Measurements from ENCODE around the gene DOK4.
"Not testable (repeated sequence)": the region's sequence is repeated elsewhere in the genome, so short reads cannot be mapped to it uniquely, and the experiment has no call there.

DOK4 gene

DNA sequence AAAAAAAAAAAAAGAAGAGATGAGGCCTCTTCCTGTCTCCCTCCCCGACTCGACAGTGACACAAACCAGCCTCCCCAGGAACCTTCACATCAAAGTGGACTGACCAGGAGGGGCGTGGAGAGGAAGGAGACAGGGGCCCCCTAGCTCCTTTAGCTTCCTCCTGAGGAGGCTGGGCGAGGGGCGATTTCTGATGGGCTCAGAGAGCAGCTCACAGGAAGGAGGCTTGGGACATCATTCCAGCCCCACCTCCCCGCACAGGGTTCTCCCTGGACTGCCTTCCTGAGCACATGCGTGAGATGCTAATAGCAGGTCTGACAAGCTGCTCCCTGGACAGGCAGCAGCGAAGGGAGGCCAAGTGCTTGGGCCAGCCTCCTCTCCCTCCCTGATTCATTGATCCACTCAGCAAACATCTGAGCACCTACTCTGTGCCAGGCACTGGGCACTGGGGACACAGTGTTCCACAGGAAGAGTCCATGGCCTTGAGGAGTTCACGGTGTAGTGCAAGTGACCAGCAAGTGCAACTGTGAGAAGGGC is 14.4 kb upstream of the DOK4 start:
- no peak for DNase-seq

GRCh38 chr16:57499941-57500340 is 13.6 kb upstream of the DOK4 start:
- not testable (repeated sequence) for DNase-seq

GRCh38 chr16:57498031-57498430 is 11.7 kb upstream of the DOK4 start:
- DNase-seq: no peak

DNA sequence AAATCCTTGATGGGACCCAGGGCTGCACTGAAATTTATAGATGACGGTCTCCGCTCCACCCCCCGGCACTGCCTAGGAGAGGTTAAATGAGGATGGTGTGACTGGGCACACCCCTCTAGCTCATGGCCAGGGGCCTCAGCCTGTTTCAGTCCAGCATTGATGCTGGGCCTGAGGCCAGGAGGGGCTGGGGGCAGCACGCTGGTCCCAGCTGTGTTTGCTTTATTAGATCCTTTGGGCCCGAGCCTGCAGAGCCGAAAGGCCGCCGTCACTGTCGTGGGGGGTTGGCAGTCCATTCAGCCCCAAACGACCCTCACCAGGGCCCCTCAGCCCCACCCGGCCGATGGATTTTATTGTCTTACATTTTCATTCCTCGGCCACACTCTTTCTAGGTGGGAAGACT is 10.8 kb upstream of the DOK4 start:
- no peak for DNase-seq

GRCh38 chr16:57493767-57494166 is 7.5 kb upstream of the DOK4 start:
- DNase-seq: no peak

DNA sequence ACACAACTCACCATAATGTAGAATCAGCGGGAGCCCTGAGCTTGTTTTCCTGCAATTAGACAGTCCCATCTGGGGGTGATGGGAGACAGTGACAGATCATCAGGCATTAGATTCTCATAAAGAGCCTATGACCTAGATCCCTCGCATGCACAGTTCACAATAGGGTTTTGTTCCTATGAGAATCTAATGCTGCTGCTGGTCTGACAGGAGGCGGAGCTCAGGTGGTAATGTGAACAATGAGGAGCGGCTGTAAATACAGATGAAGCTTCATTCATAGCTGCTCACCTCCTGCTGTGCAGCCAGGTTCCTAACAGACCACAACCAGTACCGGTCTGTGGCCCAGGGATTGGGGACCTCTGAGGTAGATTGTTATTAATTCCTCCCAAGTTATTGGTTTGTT is 2.9 kb upstream of the DOK4 start:
- DNase-seq: no peak

DNA sequence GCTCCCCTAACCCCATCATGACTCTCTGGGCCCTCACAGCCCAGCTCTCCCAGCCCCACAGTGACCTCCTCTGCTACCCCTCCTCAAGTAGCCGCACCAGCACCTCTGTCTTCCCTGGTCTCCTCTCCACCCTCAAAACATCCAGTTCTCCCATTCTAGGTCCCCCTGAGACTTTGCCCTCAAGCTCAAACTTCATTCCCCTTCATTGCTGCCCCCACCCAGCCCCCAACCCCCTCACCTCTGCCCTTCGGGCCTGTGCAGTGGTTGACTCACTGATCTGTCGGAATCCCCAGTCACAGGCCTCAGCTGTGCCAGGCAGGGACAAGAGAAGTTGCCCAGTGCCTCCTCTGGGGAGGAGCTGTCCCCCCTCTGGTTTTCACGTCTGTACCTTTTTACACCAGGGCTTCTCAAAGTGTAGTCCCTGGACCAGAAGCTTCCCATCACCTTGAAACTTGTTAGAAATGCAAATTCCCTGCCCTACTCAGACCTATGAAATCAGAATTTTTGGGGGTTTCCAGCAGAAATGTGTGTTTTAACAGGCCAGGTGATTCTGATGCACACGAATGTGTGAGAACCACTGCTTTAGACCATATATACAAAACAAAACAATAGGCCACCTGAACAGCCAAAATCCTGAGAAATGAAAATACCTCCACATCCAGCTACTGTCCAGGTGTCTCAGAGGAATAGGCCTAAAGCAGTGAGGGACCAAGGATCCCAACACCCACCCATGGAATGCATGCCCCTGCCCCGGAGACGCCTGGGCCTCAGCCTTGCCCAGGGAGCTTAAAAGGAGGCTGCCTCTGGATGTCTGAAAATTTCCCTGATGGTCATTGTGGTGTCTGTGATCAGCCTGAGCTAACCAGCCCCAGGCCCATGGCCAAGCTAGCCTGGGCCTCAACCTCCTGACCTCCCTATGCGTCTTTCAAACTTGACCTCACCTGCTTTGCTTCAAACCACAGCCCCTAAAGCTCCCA is 853 bp upstream of the DOK4 start:
- DNase-seq: no peak

- DNase-seq: no peak
These were observed 990 bp downstream of the DOK4 start for GRCh38 chr16:57485091-57485915.

DNA sequence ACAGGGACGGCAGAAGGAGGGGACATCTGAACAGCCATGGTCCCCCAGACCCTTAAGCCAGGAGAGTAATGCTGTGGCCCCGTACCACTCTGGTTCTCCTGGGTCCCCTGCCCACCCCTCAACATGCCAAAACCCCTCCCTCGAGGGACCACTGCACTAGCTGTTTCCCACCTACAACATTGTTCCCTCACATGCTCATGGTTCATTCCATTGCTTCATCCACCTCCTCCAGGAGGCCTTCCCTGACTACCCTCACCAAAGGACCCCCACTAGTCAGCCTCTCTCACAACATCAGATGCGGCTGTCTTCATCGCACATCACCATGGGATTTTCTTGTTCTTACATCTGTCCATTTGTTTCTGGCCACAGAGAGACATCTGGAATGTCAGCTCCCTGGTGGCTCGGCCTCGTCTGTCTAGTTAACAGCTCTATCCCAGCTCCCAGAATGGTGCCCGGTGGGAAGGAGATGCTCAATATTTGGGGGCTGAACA is 1.7 kb downstream of the DOK4 start:
- no peak for DNase-seq

DNA sequence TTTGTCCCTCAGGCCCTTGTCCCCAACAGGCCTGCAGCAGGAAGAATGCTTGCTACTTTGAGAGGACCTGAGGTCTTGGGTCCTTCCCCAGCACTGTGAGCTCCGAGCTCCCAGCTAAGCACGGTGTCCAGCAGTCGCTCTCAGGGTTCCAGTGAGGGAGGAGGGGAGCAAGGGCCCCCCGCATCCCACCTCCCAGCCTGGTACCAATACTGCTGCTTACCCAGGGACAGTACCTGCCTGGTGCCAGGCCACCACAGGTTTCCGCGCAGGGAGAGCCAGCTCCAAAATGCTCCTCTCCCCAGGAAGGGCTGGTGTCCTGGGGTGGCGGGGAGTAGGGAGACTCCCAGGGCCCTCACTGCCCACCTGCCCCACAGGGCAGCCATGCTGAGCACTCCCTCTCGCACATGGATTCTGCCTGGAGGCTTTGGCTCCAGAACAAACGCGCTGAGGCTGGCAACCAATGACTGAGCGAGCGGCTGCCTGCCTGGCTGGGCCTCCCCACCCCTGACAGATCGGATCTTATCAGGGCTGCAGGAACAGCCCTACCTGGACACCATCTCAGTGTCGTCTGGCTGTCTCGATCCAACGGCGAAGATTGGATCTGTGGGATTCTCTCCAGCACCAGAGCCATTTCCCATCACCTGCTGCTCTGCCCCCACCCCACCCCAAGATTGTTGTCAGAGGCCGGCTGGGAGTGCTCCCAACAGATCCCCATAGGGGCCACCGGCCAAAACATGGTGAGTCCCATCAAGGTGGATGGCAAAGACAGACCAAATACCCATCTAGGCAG is 2.4 kb downstream of the DOK4 start:
- no peak for DNase-seq

- no peak for DNase-seq
These were observed 3.3 kb downstream of the DOK4 start for GRCh38 chr16:57482845-57483545.

GRCh38 chr16:57481421-57481820 is 4.9 kb downstream of the DOK4 start:
- DNase-seq: no peak

- no peak for DNase-seq
These were observed 5.5 kb downstream of the DOK4 start for GRCh38 chr16:57480754-57481230.

GRCh38 chr16:57479976-57480753 is 6.1 kb downstream of the DOK4 start:
- DNase-seq: no peak

GRCh38 chr16:57479205-57479975 is 6.9 kb downstream of the DOK4 start:
- no peak for DNase-seq

GRCh38 chr16:57478396-57479204 is 7.7 kb downstream of the DOK4 start:
- DNase-seq: no peak

GRCh38 chr16:57477531-57478202 is 8.6 kb downstream of the DOK4 start:
- DNase-seq: no peak

GRCh38 chr16:57476546-57477410 is 9.5 kb downstream of the DOK4 start:
- no peak for DNase-seq

All from activated naive CD4-positive, alpha-beta T cell (primary cell).